ENCODE results near the gene CCDC12.

The CCDC12 gene

GRCh38 chr3:46976326-46977190 is at the start of gene CCDC12:
Gene CCDC12, minus strand, starts transcription at chr3:46976745. Its CDS starts 13 bp downstream, at chr3:46976732.
- peak; percentile 88 for DNase-seq

- DNase-seq, result no peak
Measured at GRCh38 chr3:47024932-47025331, 48.4 kb upstream of the CCDC12 start.

GRCh38 chr3:47022641-47023071 is 46.1 kb upstream of the CCDC12 start:
- no peak for DNase-seq

GRCh38 chr3:47020311-47020710 is 43.8 kb upstream of the CCDC12 start:
- DNase-seq, result no peak

GRCh38 chr3:47019201-47019600 is 42.7 kb upstream of the CCDC12 start:
- no peak for DNase-seq

- DNase-seq, result no peak
Measured at GRCh38 chr3:47018269-47018611, 41.7 kb upstream of the CCDC12 start.

GRCh38 chr3:47017504-47018268 is 41.1 kb upstream of the CCDC12 start:
- DNase-seq, result no peak

- peak; percentile 36 for DNase-seq
Measured at GRCh38 chr3:47016934-47017435, 40.4 kb upstream of the CCDC12 start.

- DNase-seq, result no peak
Measured at GRCh38 chr3:47016086-47016933, 39.8 kb upstream of the CCDC12 start.

GRCh38 chr3:47015151-47015550 is 38.6 kb upstream of the CCDC12 start:
- no peak for DNase-seq

GRCh38 chr3:47014036-47014435 is 37.5 kb upstream of the CCDC12 start:
- DNase-seq, result no peak

- no peak for DNase-seq
Measured at GRCh38 chr3:47013231-47013630, 36.7 kb upstream of the CCDC12 start.

- DNase-seq, result peak; percentile 30
Measured at GRCh38 chr3:47012342-47013230, 36.0 kb upstream of the CCDC12 start.

- DNase-seq, result no peak
Measured at GRCh38 chr3:47011371-47011770, 34.8 kb upstream of the CCDC12 start.

GRCh38 chr3:47010910-47011309 is 34.4 kb upstream of the CCDC12 start:
- DNase-seq, result no peak

- DNase-seq, result peak; percentile 25
Measured at GRCh38 chr3:47010111-47010712, 33.7 kb upstream of the CCDC12 start.

GRCh38 chr3:47009225-47010110 is 32.9 kb upstream of the CCDC12 start:
- peak; percentile 64 for DNase-seq

GRCh38 chr3:47008851-47009224 is 32.3 kb upstream of the CCDC12 start:
- DNase-seq, result no peak

GRCh38 chr3:47008234-47008796 is 31.8 kb upstream of the CCDC12 start:
- DNase-seq, result no peak

Data from activated CD4-positive, CD25-positive, alpha-beta regulatory T cell treated with anti-CD3 and anti-CD28 coated beads, Interleukin-2, amount 50 U/mL, for 72 hours (primary cell).